Left colon (tissue), 2 donors: ENCODE data around the gene SLC22A31. TPM values are rescaled to one million over a fixed set of nuclear protein-coding genes. Genes with fewer than 3 reads are reported as not detected.
A peak's percentile ranks its signal among the peaks of the same experiment; 100 is the strongest.

Source experiments
- ATAC-seq: fragments of 200-7000 bp; cut with Tn5 transposase; one replicate; pipeline ENCODE4 v1.9.1; 2020; ENCODE audit warnings: mild to moderate bottlenecking, moderate library complexity
- DNase-seq, 2 donors: peaks; one replicate each; pipeline ENCODE4 v3.0.0-alpha.2; 2020
- intact Hi-C, 2 donors: fragments of 100-400 bp; cut with DNase I in 1 of 2; cut with micrococcal nuclease in 1 of 2; formaldehyde crosslinking; loops; one replicate each; pipeline versions ENCODE4 v1.11.2 to v1.14.0; 2022; cut with DNase I, micrococcal nuclease
- total RNA-seq, 2 donors: library from RNA; stranded (reverse); fragmentation: NEBNext Ultra II Directional; extraction: Animal tissue kit (Norgen Biotek cat#: 25700); gene quantifications; one replicate each; pipeline ENCODE4 v1.2.1, GENCODE V29; 2021
- donor health status: DM: no; HTN: no; CAD: no.
- donor health status: DM: yes; HTN: yes; CAD: no.

The SLC22A31 gene
- total RNA-seq, 2 donors from 2014 or later, result 0.34 to 0.59 TPM

DNA sequence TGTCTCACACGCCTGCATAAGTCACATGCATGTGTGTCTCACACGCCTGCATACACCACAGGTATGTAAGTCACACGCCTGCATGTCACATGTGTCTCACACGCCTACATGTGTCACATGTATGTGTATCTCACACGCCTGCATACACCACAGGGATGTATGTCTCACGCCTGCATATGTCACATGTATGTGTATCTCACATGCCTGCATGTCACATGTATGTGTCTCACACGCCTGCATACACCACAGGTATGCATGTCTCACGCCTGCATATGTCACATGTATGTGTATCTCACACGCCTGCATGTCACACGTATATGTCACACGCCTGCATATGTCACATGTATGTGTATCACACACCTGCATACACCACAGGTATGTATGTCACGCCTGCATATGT lies 42.6 kb downstream of the SLC22A31 start:
- DNase-seq (no peak), ATAC-seq (no peak)
- intact Hi-C loops, result no loop called here

DNA sequence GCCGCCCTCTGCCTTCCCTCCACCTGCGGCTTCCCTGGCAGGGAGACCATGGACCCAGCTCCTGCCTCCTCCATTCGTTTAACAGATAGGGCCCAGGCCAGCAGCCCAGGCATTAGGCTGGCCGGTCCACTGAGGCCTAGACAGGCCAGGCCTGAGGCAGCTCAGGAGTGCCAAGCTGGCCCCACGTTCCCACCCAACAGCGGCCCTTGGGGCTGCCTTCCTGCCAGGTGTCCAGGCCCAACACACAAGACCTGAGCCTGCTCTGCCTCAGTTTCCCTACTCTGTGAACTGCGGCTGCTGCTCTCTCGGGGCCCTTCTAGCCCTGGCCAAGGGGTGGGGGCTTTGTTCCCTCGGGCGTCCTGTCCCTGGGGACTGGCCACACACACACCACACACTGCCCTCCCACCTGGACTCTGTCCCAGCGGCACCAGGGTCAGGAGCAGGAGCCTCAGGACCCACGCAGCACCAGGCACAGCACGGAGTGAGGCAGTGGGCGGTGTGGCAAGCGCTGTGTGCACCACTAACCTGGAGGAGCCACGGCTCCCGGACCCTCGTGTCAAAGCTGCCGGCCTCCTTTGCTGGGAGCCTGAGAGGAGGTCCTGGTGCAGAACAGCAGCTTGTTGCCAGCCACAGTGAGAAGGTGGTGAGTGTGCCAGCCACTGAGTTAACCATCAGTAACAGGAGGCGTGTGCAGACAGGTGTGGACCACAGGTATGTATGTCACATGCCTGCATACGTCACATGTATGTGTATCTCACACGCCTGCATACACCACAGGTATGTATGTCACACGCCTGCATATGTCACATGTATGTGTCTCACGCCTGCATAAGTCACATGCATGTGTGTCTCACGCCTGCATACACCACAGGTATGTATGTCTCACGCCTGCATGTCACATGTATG lies 43.3 kb downstream of the SLC22A31 start:
- no peak for DNase-seq
- intact Hi-C loops, result no loop called here

DNA sequence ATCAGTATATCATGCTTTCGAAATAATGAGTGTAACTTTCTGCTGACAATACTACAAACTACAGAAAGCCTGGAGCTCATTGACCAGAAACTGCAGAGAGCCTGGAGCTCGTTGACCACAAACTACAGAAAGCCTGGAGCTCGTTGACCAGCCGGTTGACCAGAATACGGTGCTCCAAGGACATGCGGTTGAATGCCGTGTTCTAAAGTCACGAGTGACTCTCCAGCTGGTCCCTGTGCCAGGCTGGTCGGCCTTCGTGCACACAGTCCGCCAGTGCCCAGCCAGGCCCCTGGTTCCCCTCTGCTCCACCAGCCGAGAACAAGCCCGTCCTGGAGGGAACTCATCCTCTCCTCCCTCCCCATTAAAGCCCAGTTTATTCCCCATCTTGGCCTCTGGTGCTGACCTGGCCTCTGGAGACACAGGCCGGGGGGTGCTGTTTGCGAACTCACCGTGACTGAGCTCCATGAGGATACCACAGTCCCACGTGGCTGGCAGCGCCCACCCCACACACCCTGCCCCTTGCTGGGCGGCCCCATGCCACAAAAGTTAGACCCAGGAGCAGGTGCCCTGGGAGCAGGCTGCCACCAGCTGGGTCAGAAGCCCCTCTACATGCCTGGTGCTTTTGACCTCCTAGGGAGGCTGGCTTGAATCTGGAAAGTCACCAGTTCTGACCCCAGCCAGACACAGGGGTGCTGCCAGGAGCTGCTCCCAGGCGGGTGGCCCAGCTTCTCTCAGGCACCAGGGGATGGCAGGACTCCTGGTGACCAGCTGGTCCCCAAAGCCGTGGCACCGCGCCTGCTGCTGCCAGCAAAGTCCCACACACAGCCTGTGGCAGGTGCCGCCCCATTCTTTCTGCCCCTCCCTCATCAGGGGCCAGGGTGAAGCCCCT lies 44.2 kb downstream of the SLC22A31 start:
- ATAC-seq (peak; percentile 2), DNase-seq (no peak)
- intact Hi-C loops, result no loop called here

More for the DNA sequence above, 43.3 kb downstream of the SLC22A31 start:
- ATAC-seq, result no peak

DNA sequence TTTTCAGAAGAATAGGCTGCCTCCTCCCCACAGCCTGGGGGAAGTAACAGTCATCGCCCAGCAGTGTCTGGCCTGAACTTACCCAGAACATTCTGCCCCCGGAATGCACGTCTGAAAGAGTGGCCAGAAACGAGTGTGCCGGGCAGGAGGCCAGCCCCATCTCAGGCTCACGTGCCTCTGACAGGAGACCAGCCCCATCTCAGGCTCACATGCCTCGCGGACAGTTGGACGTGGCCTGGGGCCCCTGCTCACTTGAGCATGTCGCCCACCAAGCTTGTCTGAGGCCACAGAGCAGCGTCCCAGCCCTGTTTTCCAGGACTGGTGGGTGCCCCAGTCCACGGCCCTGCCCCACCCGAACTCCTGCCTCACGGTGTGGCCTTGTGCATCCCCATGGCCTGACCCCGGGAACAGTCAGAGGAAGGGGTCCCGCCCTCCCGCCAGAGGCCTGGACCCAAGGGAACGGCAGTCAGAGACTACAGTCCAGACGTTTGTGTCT lies 45.1 kb downstream of the SLC22A31 start:
- peak; percentile 55 to 60 for DNase-seq
- peak; percentile 37 for ATAC-seq
- intact Hi-C loops, result no loop called here

DNA sequence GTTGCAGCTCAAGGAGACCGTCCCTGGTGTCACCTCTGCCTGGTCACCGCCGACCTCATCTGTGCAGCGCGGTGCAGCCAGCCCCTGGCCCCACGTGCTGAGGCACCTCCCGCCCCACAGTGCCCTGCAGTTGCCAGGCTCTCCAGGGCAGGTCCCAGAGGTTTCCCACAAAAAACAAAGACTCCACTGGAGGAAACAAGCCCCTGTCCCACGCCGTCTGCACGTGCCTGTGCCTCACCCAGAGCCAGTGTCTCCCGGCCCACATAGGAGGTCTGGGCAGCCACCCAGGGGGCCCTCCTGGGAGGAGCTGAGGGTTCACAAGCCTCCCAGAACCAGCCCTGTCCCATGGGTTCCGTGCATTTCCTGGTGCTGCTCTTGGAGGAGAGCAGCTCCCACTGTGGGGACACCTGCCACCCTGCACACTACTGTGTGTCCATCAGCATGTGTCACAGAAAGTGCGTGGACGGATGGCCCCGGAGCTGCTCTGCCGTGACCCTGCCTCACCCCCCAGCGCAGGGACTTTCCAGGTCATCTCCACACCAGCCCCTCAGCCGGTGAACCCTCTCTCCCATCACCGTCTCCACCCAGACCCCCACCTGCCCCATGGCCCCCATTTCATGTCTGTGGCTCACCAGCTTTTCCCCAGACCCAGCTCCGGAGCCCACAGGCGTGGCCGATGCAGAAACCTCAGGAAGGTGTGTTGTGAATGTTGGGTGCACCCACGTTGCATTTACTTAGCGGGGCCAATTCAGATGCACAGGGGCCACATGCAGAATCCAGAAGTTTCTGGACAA lies 45.8 kb downstream of the SLC22A31 start:
- no peak for DNase-seq
- ATAC-seq, result peak; percentile 35
- intact Hi-C loops, result no loop called here

DNA sequence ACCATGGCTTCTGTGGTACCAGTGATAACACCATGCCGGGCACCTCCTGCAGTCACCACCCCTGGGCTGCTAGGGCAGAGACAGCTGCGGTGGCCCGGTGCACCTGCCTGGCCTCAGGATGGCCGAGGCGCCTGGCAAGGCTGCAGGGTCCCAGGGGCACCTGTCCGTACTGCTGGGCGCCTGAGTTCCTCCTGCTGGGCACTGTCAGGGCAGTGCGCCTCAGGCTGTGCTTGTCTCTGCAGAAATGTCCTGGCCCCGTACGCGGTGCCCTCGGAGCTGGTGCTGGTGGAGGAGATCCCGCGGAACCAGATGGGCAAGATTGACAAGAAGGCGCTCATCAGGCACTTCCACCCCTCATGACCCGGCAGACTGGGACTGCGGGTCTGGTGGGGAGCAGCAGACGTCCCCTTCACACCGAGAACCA lies 46.5 kb downstream of the SLC22A31 start:
- ATAC-seq (peak; percentile 29), DNase-seq (no peak)
- intact Hi-C loops, result no loop called here

DNA sequence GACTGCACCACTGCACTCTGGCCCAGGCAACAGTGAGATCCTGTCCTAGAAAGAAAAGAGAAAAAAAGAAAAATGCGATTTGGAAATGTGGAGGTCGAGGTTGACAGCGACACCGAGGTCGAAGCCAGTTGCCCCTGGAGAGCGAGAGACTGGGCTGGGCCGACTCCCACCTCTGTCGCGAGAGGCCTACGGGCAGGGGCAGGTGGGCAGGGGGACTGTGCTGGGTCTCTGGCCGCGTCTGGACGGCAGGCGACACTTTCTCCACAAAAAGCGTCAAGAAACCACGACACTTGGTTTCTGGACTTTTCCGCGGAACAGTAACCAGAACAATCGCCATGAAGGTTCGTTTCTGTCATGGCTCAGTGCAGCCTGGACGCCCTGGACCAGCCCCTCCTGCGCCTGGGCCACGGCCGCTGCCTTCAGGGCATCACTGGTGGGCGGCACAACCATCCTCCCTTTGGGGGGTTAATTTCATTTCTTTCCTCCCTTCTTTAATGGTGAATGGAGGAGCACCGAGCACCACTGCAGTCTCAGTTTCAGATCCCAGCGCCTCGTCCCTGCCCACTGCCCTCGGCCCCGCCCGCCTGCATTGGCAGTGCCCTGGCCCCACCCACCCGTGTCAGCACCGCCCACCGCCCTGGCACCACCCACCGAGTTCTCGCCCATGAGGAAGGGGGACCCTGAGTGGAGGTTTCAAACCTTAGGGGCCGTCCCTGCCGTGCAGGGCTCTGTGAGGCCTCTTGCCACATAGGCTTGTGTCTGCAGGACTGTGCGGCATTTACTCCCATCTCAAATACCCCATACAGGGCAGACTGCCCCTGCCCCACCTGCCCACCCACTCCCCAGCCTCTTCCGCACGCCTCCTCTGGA lies 47.3 kb downstream of the SLC22A31 start:
- intact Hi-C loops, result no loop called here
- DNase-seq (no peak), ATAC-seq (peak; percentile 21)

DNA sequence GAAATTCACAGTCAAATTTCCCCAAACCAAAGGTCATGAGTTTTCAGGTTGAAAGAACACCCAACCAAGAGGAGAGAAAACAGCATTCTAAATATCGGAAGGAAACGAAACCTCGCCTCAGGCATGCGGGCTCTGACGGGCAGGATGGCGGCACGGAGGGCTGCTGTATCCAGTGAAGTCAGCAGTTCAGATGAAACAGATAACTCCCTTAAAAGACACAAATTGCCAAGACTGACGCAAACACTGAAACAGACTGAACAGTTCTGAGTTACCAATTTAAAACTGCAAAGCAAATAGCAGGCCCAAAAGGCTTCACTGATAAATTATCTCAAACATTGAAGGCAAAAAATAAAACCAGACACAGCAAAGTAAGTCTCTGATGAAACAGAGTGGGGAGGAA lies 49.4 kb downstream of the SLC22A31 start:
- ATAC-seq (no peak), DNase-seq (no peak)
- intact Hi-C loops, result no loop called here

DNA sequence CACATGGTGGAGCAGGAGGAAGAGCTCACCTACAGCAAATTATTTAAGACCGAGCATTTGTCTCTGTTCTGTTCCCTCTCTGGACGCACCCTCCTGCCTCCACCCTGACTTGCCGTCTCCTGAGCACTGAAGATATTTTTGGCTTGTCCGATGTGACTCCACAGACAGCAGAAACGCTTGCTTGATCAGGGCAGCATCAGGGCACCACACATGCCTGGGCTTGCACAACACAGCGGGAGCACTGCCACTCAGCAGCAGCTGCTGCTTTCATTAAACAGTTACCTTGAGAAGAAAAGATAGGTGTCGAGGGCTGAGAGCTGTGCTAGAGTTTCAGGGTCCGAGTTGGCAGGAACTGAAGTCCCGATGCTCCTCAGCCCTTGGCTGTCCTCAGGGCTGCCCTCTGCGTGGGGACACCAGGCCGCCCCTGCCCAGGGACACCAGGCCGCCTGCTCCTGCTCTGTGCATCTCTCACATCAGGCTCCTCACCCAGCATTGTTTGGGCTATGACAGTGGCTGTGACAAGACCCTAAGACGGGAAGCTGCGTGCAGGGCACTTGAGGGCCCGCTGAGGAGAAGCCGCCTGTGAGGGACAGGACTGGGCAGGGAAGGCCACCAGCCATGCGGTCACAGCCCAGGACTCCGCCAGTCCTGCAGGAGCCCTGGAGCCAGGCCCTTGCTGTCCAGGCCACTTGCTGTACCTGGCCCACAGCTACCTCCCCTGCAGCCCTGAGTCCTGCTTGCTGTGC lies 50.1 kb downstream of the SLC22A31 start:
- intact Hi-C loops, result no loop called here
- DNase-seq, result no peak
- no peak for ATAC-seq

DNA sequence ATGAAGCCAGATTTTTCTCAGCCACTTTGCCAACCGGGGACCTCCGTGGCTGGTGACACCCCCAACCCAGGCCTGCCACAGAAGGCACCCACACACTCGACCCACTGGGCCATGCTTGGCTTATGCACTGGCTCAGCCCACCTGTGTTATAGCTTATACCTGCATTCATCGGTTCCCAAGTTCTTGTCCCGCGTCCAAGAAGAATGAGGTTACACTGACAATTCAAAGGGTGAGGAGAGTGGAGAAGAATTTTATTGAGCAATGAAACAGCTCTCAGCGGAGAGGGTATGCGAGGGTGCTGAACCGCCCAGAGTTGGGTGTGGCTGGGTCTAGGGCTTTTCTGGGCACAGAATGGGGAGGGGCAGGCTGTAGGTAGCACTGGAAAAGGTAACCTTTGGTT lies 51.0 kb downstream of the SLC22A31 start:
- ATAC-seq, result no peak
- intact Hi-C loops, result no loop called here
- DNase-seq, result no peak

DNA sequence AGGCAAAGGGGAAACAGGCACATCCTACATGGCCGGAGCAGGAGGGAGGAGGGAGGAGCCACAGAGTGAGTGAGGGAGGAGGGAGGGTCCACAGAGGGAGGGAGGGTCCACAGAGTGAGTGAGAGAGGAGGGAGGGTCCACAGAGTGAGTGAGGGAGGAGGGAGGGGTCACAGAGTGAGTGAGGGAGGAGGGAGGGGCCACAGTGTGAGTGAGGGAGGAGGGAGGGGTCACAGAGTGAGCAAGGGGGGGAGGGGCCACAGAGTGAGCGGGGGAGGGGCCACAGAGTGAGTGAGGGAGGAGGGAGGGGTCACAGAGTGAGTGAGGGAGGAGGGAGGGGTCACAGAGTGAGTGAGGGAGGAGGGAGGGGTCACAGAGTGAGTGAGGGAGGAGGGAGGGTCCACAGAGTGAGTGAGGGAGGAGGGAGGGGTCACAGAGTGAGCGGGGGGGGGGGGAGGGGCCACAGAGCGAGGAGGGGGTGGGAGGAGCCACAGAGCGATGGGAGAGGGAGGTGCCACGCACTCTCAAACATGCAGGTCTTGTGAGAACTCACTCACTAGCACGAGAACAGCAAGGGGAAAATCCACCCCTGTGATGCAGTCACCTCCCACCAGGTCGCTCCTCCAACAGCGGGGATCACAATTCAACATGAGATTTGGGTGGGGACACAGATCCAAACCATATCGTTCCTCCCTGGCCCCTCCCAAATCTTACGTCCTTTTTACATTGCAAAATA lies 53.1 kb downstream of the SLC22A31 start:
- DNase-seq, result no peak
- intact Hi-C loops, result no loop called here

DNA sequence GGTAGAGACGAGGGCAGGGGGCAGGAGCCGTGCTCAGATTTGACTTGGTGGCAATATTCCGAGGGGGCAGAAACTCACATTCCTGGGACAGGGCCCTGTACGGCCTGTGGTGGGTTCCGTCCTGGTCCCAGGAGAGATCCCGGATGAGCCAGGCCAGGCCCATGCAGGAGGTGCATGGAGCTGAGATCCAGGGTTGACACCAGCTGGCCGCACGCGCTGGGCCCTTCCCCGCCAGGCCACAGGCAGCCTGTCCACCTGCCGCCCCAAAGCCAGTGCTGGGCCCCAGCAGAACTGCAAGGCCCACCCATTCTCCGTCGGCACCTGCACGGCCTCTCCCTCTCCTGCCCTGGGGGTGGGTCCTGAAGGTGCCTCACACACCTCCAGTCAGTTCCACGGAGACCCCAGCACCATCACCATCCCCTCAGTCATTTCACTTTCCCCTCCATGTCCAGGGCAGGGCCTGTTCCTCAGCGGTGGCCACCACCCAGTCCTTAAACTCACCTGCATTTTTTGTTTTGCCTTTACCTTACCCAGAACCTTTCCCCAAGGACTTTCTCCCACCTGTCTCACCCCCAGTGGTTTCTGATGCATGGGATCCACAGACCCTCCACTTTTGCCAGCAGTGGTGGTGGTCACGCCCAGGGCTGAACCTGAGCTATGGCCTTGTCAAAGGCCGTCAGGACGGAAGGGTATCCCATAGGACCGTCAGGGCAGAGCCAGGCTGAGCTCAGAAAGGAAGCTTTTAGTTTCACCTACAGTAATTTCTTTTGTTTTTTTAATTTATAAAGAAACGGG lies 53.9 kb downstream of the SLC22A31 start:
- intact Hi-C loops, result no loop called here
- DNase-seq (no peak), ATAC-seq (no peak)

More for the DNA sequence above, 53.1 kb downstream of the SLC22A31 start:
- ATAC-seq, result no peak
